Activated CD8-positive, alpha-beta memory T cell treated with anti-CD3 and anti-CD28 coated beads, Interleukin-2, amount 50 U/mL, for 24 hours (primary cell): Measurements from ENCODE around the gene MEGF6.
"Not testable (repeated sequence)": the region's sequence is repeated elsewhere in the genome, so short reads cannot be mapped to it uniquely, and the experiment has no call there.

Source experiments
- DNase-seq: peaks from one replicate; pipeline ENCODE4 v3.0.0-alpha.2; 2020; ENCODE audit errors: extremely low read depth

The MEGF6 gene

GRCh38 chr1:3595949-3596348 is 15.4 kb downstream of the MEGF6 start:
- no peak for DNase-seq

- no peak for DNase-seq
Observed at GRCh38 chr1:3594706-3595377, 16.5 kb downstream of the MEGF6 start.

- no peak for DNase-seq
Observed at GRCh38 chr1:3593745-3594144, 17.6 kb downstream of the MEGF6 start.

GRCh38 chr1:3593334-3593733 is 18.0 kb downstream of the MEGF6 start:
- no peak for DNase-seq

GRCh38 chr1:3590951-3591865 is 20.1 kb downstream of the MEGF6 start:
- no peak for DNase-seq

- DNase-seq, result no peak
Observed at GRCh38 chr1:3590139-3590763, 21.1 kb downstream of the MEGF6 start.

- no peak for DNase-seq
Observed at GRCh38 chr1:3588395-3588794, 22.9 kb downstream of the MEGF6 start.

- DNase-seq, result no peak
Observed at GRCh38 chr1:3586986-3587759, 24.1 kb downstream of the MEGF6 start.

- no peak for DNase-seq
Observed at GRCh38 chr1:3585940-3586568, 25.3 kb downstream of the MEGF6 start.

GRCh38 chr1:3585353-3585868 is 25.9 kb downstream of the MEGF6 start:
- DNase-seq, result not testable (repeated sequence)

- DNase-seq, result no peak
Observed at GRCh38 chr1:3584915-3585314, 26.4 kb downstream of the MEGF6 start.

- not testable (repeated sequence) for DNase-seq
Observed at GRCh38 chr1:3583751-3584150, 27.6 kb downstream of the MEGF6 start.

- DNase-seq, result no peak
Observed at GRCh38 chr1:3581296-3582036, 29.8 kb downstream of the MEGF6 start.

- DNase-seq, result no peak
Observed at GRCh38 chr1:3580231-3580630, 31.1 kb downstream of the MEGF6 start.

- no peak for DNase-seq
Observed at GRCh38 chr1:3579626-3580025, 31.7 kb downstream of the MEGF6 start.

GRCh38 chr1:3578906-3579305 is 32.4 kb downstream of the MEGF6 start:
- DNase-seq, result no peak

GRCh38 chr1:3578433-3578805 is 32.9 kb downstream of the MEGF6 start:
- no peak for DNase-seq

- no peak for DNase-seq
Observed at GRCh38 chr1:3577711-3578432, 33.4 kb downstream of the MEGF6 start.

GRCh38 chr1:3577300-3577699 is 34.0 kb downstream of the MEGF6 start:
- no peak for DNase-seq

GRCh38 chr1:3575993-3576392 is 35.3 kb downstream of the MEGF6 start:
- no peak for DNase-seq
